RWPE1 (cell line): ENCODE measurements around the gene HOXC10.

Experiments
- CTCF ChIA-PET: fragments of 350-600 bp; sonication (Branson Sonifier 250); formaldehyde crosslinking; extraction: SDS; loops from one replicate; lab custom pipeline; 2021; lab: Yijun Ruan, JAX
- POLR2A ChIA-PET: fragments of 400-600 bp; formaldehyde crosslinking; extraction: SDS; loops from one replicate; lab custom pipeline; 2020; ENCODE audit warnings: antibody characterized with exemption; ENCODE audit not compliant: low non-redundant PET; lab: Yijun Ruan, JAX
- DNase-seq: peaks from one replicate; pipeline ENCODE4 v3.0.0; 2012; ENCODE audit warnings: low spot score
- H3K27ac ChIP-seq: fragments of 450-650 bp; 2 replicates; pipeline ENCODE4 v1.5.1; 2017
- TF ChIP-seq, protein P1 (sequence below): fragments of 450-650 bp; conservative IDR thresholded peaks from 2 replicates; pipeline ENCODE4 v1.5.1; 2017; ENCODE audit warnings: low read depth, mild to moderate bottlenecking

HOXC10 gene

DNA sequence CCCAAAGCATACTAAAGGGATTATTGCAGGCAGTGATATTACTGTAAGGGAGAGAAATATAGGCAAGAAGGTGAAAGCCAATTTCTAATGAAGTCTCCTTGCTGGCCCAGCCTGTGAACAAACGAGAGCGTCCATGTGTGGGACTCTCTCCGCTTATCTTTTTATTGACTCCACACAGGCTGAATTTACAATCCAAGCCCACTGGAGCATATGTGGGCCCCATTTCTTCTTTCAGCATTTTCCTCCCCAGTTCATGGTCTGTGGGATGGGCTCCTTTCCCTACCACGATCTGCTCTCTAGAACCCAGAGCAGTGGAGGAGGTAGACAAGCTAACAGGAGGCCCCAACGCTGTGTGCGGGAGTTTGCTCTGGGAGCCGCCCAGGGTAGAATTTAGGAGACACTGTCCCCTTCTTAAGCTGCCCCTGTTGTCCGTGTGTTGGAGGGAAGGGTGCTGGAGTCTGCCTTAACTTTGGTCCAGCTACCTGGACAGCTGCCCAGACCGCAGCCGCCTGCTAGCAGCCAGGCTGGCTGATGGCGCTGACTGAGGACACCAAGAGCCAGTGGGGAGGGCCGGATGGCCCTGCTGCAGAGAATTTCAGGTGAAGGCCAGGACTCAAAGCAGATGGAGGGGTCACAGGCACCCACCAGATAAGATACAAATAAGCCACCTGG is 15.2 kb upstream of the HOXC10 start:
- TF ChIP-seq, protein P1, sequence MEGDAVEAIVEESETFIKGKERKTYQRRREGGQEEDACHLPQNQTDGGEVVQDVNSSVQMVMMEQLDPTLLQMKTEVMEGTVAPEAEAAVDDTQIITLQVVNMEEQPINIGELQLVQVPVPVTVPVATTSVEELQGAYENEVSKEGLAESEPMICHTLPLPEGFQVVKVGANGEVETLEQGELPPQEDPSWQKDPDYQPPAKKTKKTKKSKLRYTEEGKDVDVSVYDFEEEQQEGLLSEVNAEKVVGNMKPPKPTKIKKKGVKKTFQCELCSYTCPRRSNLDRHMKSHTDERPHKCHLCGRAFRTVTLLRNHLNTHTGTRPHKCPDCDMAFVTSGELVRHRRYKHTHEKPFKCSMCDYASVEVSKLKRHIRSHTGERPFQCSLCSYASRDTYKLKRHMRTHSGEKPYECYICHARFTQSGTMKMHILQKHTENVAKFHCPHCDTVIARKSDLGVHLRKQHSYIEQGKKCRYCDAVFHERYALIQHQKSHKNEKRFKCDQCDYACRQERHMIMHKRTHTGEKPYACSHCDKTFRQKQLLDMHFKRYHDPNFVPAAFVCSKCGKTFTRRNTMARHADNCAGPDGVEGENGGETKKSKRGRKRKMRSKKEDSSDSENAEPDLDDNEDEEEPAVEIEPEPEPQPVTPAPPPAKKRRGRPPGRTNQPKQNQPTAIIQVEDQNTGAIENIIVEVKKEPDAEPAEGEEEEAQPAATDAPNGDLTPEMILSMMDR, result no peak
- H3K27ac ChIP-seq, result no peak overlapping the region
- ChIA-PET POLR2A (no interaction called here), CTCF (interaction anchor here (0.7 kb wide), 1 partner anchor 23 kb away, joined by 4 read pairs; no protein-coding TSS in a partner anchor)
- no peak for DNase-seq

DNA sequence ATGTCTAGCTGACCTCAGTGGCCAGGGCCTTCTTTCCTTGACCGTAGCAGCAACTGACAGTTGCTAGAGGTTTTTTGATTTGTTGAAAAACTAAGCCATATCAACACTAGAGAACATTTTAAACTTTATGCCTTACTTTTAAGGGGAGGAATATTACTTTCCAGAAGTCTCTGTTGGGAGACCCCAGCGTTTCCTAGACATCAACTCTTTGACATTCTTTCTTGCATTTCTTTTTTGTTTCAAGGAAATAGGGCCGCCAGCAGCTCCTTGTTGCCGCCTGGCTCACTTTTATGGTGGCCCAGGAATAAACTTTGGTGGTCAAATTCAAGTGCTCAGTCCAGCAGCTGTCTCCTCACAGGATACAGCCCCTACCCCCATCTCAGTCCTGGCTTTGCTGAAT is 14.5 kb upstream of the HOXC10 start:
- DNase-seq, result no peak
- POLR2A ChIA-PET, result no interaction called here
- no peak overlapping the region for H3K27ac ChIP-seq
- TF ChIP-seq, protein P1, result no peak
- CTCF ChIA-PET, result no interaction called here

DNA sequence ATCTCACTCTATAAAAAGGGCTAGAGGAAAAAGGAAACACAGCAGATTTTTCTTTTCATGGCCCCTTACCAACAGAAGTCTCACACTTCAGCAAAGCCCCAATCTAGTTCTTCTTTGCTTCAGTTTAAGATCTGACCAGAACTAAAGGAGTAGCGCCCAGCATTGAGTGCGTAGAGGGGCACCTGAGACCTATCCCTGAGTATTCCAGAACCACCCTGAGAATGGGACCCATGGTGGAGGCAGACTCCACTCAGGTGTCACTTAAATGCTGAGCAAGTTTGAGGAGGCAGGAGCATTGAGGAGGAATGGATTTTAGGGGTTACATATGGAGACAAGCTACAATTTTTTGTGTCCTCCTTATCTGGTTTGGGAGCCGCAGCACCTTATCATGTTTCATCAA is 13.8 kb upstream of the HOXC10 start:
- TF ChIP-seq, protein P1, result no peak
- CTCF ChIA-PET, result interaction anchor here (0.5 to 1.5 kb wide), 2 partner anchors 179 to 371 kb away, joined by 3 to 9 read pairs; no protein-coding TSS in a partner anchor
- no peak for DNase-seq
- H3K27ac ChIP-seq, result no peak overlapping the region
- POLR2A ChIA-PET, result no interaction called here

DNA sequence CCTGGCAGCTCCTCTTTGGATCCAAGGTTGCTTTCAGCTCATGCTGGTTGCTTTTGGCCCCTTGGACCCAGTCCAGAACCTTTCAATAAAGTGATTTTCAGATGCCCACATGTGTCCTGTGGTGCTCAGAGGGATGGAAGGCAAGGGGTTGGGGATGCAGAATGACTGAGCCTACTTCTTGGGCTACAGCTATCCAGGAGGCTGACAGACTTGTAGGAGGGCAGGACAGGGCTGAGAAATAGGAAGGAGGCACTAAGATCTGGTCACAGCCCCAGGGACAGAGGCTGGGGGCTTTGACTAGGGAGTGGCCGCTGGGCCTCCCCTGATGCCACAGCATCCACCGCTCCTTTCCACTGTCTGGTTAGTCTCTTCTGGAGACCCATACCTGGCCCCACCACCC is 13.3 kb upstream of the HOXC10 start:
- H3K27ac ChIP-seq, result no peak overlapping the region
- TF ChIP-seq, protein P1, result no peak
- DNase-seq, result no peak
- CTCF ChIA-PET, result interaction anchor here (1.5 kb wide), 1 partner anchor 180 kb away, joined by 3 read pairs; no protein-coding TSS in a partner anchor
- POLR2A ChIA-PET, result no interaction called here

DNA sequence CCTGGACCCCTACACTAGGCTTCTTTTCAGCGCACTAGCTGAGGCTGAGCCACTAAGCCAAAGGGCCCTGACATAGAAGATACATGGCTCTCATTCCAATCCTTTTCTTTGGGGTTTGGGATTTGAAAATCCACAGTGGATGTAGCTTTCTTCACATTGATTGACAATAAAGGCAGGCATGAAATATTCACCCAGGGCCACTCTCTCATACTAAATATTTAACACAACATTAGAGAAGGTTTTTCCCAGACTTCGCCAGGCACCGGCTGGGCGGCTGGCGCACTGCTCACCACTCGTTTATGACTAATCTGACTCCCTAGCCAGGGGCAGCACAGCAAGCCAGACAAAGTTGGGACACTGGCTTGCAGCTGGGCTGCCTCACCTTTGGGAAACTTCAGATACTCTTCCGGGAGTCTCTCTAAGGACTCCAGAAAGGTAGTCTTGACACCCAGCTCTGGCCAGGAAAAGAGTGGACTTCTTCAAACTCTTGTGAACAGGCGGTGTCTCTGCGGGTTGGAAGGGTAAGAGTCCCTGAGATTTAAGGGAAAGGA is 12.7 kb upstream of the HOXC10 start:
- DNase-seq, result peak; percentile 51
- TF ChIP-seq, protein P1, result no peak
- POLR2A ChIA-PET, result interaction anchor here (0.6 kb wide), 1 partner anchor 249 kb away, joined by 3 read pairs; no protein-coding TSS in a partner anchor
- CTCF ChIA-PET, result interaction anchor here (0.7 to 1.5 kb wide), 2 partner anchors 180 to 240 kb away, joined by 3 read pairs; no protein-coding TSS in a partner anchor
- H3K27ac ChIP-seq, result no peak overlapping the region

DNA sequence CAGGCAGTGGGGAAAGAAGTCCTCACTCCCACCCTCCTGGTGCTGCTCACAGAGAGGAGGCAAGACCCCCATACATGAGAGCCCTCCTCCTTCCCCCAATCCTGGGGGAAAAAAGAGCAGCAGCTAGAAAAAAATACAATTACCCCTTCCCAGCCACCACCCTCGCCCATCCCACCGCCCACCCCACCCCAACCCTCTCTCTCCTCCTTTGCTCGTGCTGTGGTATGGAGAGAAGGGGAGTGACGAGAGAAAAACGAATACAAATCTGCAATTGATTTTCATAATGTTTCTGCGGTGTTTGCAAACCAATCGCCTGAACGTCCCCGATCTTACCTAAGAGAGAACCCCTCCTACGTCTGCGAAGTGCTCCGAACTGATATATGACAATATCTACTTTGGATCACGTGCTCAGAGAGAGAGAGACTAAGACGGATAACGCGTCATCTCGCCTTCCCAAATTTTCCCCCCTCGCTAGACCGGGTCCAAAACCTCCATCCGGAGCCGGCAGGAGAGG is 12.2 kb upstream of the HOXC10 start, which contains the start of gene HOXC11:
Gene HOXC11, plus strand, starts transcription at position 405 of the 514 bp plus-strand sequence. CDS start 116 bp downstream, outside the sequence.
- no peak for DNase-seq
- CTCF ChIA-PET, result interaction anchor here (0.7 to 1.5 kb wide), 4 partner anchors 49 to 241 kb away, joined by 3 to 4 read pairs (median 3); no protein-coding TSS in a partner anchor
- no peak within 1 kb of the TSS for H3K27ac ChIP-seq
- TF ChIP-seq, protein P1, result no peak
- POLR2A ChIA-PET, result interaction anchor here (0.6 kb wide), 1 partner anchor 249 kb away, joined by 3 read pairs; no protein-coding TSS in a partner anchor
